B cell (primary cell): ENCODE data around the gene NUDT1. TPM values are rescaled to one million over a fixed set of nuclear protein-coding genes. Genes with fewer than 3 reads are reported as not detected.
A peak's percentile ranks its signal among the peaks of the same experiment; 100 is the strongest.

Source experiments
- ATAC-seq: fragments of 200-7000 bp; cut with Tn5 transposase; one replicate; pipeline ENCODE4 v1.10.0; 2021; ENCODE audit warnings: low read depth, mild to moderate bottlenecking, moderate number of reproducible peaks, moderate library complexity
- CTCF ChIA-PET: fragments of 350-600 bp; sonication (Branson Sonifier 250); formaldehyde crosslinking; loops from one replicate; lab custom pipeline; 2021; ENCODE audit warnings: antibody characterized with exemption, inconsistent platforms; lab: Charles Lee
- POLR2A ChIA-PET: fragments of 350-600 bp; sonication (Branson Sonifier 250); formaldehyde crosslinking; loops from one replicate; lab custom pipeline; 2021; ENCODE audit warnings: antibody characterized with exemption; lab: Charles Lee
- DNase-seq: peaks from one replicate; pipeline ENCODE4 v3.0.0; 2013
- H2AFZ ChIP-seq: 2 replicates; pipeline ENCODE4 v1.6.1; 2012; ENCODE audit warnings: mild to moderate bottlenecking, low read depth, low read length; ENCODE audit not compliant: insufficient read depth, poor library complexity, severe bottlenecking
- H3K27ac ChIP-seq, 2 donors: 1 replicate in 1 of 2; 2 replicates in 1 of 2; pipeline ENCODE4 v1.5.1; 2012 to 2013; ENCODE audit warnings: low read length in 2 of 2, mild to moderate bottlenecking in 2 of 2, moderate library complexity in 1 of 2
- H3K27me3 ChIP-seq, 4 experiments: fragments of 200-600 bp in 1 of 4; sonication (generic) in 1 of 4; replicated peaks in 1 of 4; 1 replicate in 2 of 4; 2 replicates in 2 of 4; pipeline versions ENCODE4 v1.6.1 to v1.7.0; 2013 to 2016; ENCODE audit warnings: low read length in 3 of 4, mild to moderate bottlenecking in 2 of 4, mixed read lengths in 1 of 4, moderate library complexity in 1 of 4; ENCODE audit not compliant: insufficient read depth in 4 of 4, control insufficient read depth in 3 of 4; ENCODE audit errors: control extremely low read depth in 1 of 4
- H3K36me3 ChIP-seq, 2 experiments: replicated peaks in 1 of 2; 1 replicate in 1 of 2; 2 replicates in 1 of 2; pipeline versions ENCODE4 v1.6.1 to v1.7.1; 2013; ENCODE audit warnings: low read length in 1 of 2; ENCODE audit not compliant: insufficient read depth in 2 of 2, control insufficient read depth in 1 of 2; ENCODE audit errors: control extremely low read depth in 1 of 2, extremely low read depth in 1 of 2
- H3K4me1 ChIP-seq, 2 donors: fragments of 200-600 bp in 1 of 2; sonication (generic) in 1 of 2; 1 replicate in 1 of 2; 2 replicates in 1 of 2; pipeline versions ENCODE4 v1.5.1 to v1.6.1; 2013 to 2017; ENCODE audit warnings: low read length in 2 of 2; ENCODE audit not compliant: control insufficient read depth in 2 of 2, insufficient read depth in 2 of 2
- H3K4me2 ChIP-seq: replicated peaks from 2 replicates; pipeline ENCODE3; 2012; ENCODE audit warnings: mild to moderate bottlenecking, low read depth, low read length; ENCODE audit not compliant: poor library complexity, severe bottlenecking
- H3K4me3 ChIP-seq, 5 experiments: fragments of 200-600 bp in 1 of 5; sonication (generic) in 1 of 5; 1 replicate in 3 of 5; 2 replicates in 2 of 5; pipeline versions ENCODE4 v1.5.1 to v1.7.0; 2011 to 2016; ENCODE audit warnings: low read length in 4 of 5, mild to moderate bottlenecking in 4 of 5, low read depth in 2 of 5, control low read depth in 1 of 5, moderate library complexity in 1 of 5; ENCODE audit not compliant: insufficient read depth in 1 of 5; ENCODE audit errors: control extremely low read depth in 1 of 5, extremely low read depth in 1 of 5
- H3K79me2 ChIP-seq: fragments of 200-600 bp; sonication (generic); one replicate; pipeline ENCODE4 v1.6.0; 2016; ENCODE audit warnings: low read length; ENCODE audit not compliant: control insufficient read depth, insufficient read depth
- H3K9ac ChIP-seq: fragments of 200-600 bp; sonication (generic); 2 replicates; pipeline ENCODE4 v1.6.1; 2017; ENCODE audit warnings: mild to moderate bottlenecking, low read length, moderate library complexity
- H3K9me3 ChIP-seq, 3 donors: one replicate each; pipeline versions ENCODE4 v1.6.1 to v1.7.1; 2013; ENCODE audit warnings: low read length in 2 of 3; ENCODE audit not compliant: control insufficient read depth in 2 of 3, insufficient read depth in 1 of 3; ENCODE audit errors: control extremely low read depth in 1 of 3
- H4K20me1 ChIP-seq: 2 replicates; pipeline ENCODE4 v1.6.0; 2012; ENCODE audit warnings: mild to moderate bottlenecking, low read length; ENCODE audit not compliant: insufficient read depth, control insufficient read depth, poor library complexity, severe bottlenecking
- H3K27ac Mint-ChIP-seq: one replicate; pipeline ENCODE4 v1.8.0; 2021; ENCODE audit warnings: mixed read lengths
- H3K27me3 Mint-ChIP-seq: one replicate; pipeline ENCODE4 v1.8.0; 2021; ENCODE audit warnings: mixed read lengths
- H3K4me1 Mint-ChIP-seq: one replicate; pipeline ENCODE4 v1.8.0; 2021; ENCODE audit warnings: mixed read lengths
- H3K4me3 Mint-ChIP-seq: one replicate; pipeline ENCODE4 v1.8.0; 2021; ENCODE audit warnings: mixed read lengths
- H3K9me3 Mint-ChIP-seq: one replicate; pipeline ENCODE4 v1.8.0; 2022; ENCODE audit warnings: mixed read lengths; ENCODE audit not compliant: insufficient read depth
- CTCF ChIP-seq: fragments of 200-600 bp; IDR thresholded peaks from one replicate; pipeline ENCODE4 v1.8.0; 2022; ENCODE audit warnings: antibody characterized with exemption, mild to moderate bottlenecking
- EZH2 ChIP-seq: IDR thresholded peaks from 2 replicates; pipeline ENCODE4 v1.6.1; 2012; ENCODE audit warnings: borderline replicate concordance, low read depth, mild to moderate bottlenecking, moderate library complexity, low read length; ENCODE audit not compliant: insufficient read depth, poor library complexity, severe bottlenecking
- WGBS: methylation state at CpG from one replicate; pipeline ENCODE4 v1.1.5; 2013; ENCODE audit warnings: missing lambda C conversion rate; ENCODE audit not compliant: insufficient coverage; 5-methylcytosine and 5-hydroxymethylcytosine counted together
- intact Hi-C: fragments of 100-400 bp; cut with micrococcal nuclease; formaldehyde crosslinking; loops from one replicate; pipeline ENCODE4 v1.10.0; 2022
- polyA minus RNA-seq: library from RNA; depleted of rRNA, polyadenylated mRNA; stranded (reverse); fragments of >200 nt; gene quantifications from 2 replicates; pipeline ENCODE4 v1.2.3, GENCODE V29; 2012
- polyA plus RNA-seq: library from polyadenylated mRNA; depleted of rRNA; stranded (reverse); fragments of >200 nt; gene quantifications from 2 replicates; pipeline ENCODE4 v1.2.3, GENCODE V29; 2012
- total RNA-seq, 2 donors: library from RNA; stranded (reverse); fragments of 120-200 nt in 1 of 2; gene quantifications; 1 replicate in 1 of 2; 2 replicates in 1 of 2; pipeline versions ENCODE4 v1.2.3 to v1.2.4, GENCODE V29; 2013 to 2022

NUDT1 gene
- total RNA-seq (20.3 and 22.9 TPM in 2 replicates), polyA plus RNA-seq (15.6 and 21.1 TPM in 2 replicates), polyA minus RNA-seq (18.3 and 19.1 TPM in 2 replicates)
- total RNA-seq (2013): 33.0 TPM

GRCh38 chr7:2241580-2242540, at the start of gene NUDT1, which contains the start of gene MRM2:
Gene NUDT1, plus strand, starts transcription at chr7:2242226. Its CDS starts 2,349 bp downstream, at chr7:2244575.
Gene MRM2, minus strand, starts transcription at chr7:2242205. Its CDS starts 36 bp downstream, at chr7:2242169.
- intact Hi-C loops: no loop called here
- Histone ChIP-seq H2AFZ (peak within 1 kb of the TSS; percentile 75), H3K9ac (peak within 1 kb of the TSS; percentile 82), H3K27me3 (no peaks in the 10 kb centered on the region), H3K79me2 (peaks cover 55% of the 10 kb centered on the region), H3K36me3 (peaks cover 3 to 16% of the 10 kb centered on the region in 2 experiments), H3K4me1 (peaks cover 45 to 74% of the 10 kb centered on the region in 2 donors), H3K27ac (peak within 1 kb of the TSS; percentile 72 to 84), H4K20me1 (no peaks in the 10 kb centered on the region), H3K9me3 (peaks cover 0 to 3% (median 0%) of the 10 kb centered on the region in 3 donors), H3K4me2 (peak within 1 kb of the TSS; percentile 69), H3K4me3 (peak within 1 kb of the TSS; percentile 53 to 95 (median 85))
- TF ChIP-seq CTCF: no peak
- TF ChIP-seq EZH2: no peak
- ChIA-PET CTCF (interaction anchor here (0.9 to 6.1 kb wide), 6 partner anchors 10 to 106 kb away, joined by 3 to 31 read pairs (median 4); partner anchors contain the start of gene MAD1L1), POLR2A (interaction anchor here (0.7 to 1.2 kb wide), 3 partner anchors 17 to 163 kb away, joined by 3 to 4 read pairs (median 3); no protein-coding TSS in a partner anchor)
- Mint-ChIP-seq H3K9me3 (no peaks in the 10 kb centered on the region), H3K27me3 (no peaks in the 10 kb centered on the region), H3K27ac (peak within 1 kb of the TSS; percentile 86), H3K4me1 (peaks cover 56% of the 10 kb centered on the region), H3K4me3 (peak within 1 kb of the TSS; percentile 90)
- ATAC-seq (peak; percentile 49), DNase-seq (peak; percentile 64)
- under 1% methylated on average over 80 of the region's 81 CpGs for WGBS
